ENCODE measurements around the gene C2CD4A. TPM values are rescaled to one million over a fixed set of nuclear protein-coding genes. Genes with fewer than 3 reads are reported as not detected.

Gene C2CD4A
- total RNA-seq, 4 donors from 2014 or later, result 0.18 to 1.8 (median 0.19) TPM

- WGBS, 2 donors, result 0% methylated on average over 22 to 34 of the region's 73 CpGs
- intact Hi-C loops (cut with DNase I), result loop anchor here (10.0 kb wide), 2 partner anchors 54 to 186 kb away; no protein-coding TSS in a partner anchor
- peaks cover 12 to 56% (median 18%) of the 10 kb centered on the region in 3 donors for H3K4me1 ChIP-seq
- no peaks in the 10 kb centered on the region for H3K36me3 ChIP-seq
- H3K27me3 ChIP-seq, result peaks cover 0 to 56% (median 2%) of the 10 kb centered on the region in 4 donors
- peak; percentile 59 for DNase-seq
- H3K9me3 ChIP-seq, result no peaks in the 10 kb centered on the region
- H3K27ac ChIP-seq, result peak within 1 kb of the TSS; percentile 81 to 96 (median 93)
- peak within 1 kb of the TSS; percentile 57 to 97 (median 80) for H3K4me3 ChIP-seq
- TF ChIP-seq POLR2A (IDR thresholded peaks at IDR 0.05) (peak in 2 of 4 donors; percentile 75 to 82), CTCF (IDR thresholded peaks at IDR 0.05) (peak; percentile 61 to 91 (median 81))
These were observed 6.5 kb upstream of the C2CD4A start, which contains the start of gene VPS13C for GRCh38 chr15:62060113-62060895. Gene VPS13C (minus strand): TSS chr15:62060447. CDS start chr15:62060374, 73 bp downstream.

GRCh38 chr15:62060896-62061280 lies 5.9 kb upstream of the C2CD4A start:
- Histone ChIP-seq H3K27me3 (peaks cover 0 to 58% (median 2%) of the 10 kb centered on the region in 4 donors), H3K36me3 (no peaks in the 10 kb centered on the region), H3K27ac (peak overlapping the region; percentile 81 to 96 (median 93)), H3K4me1 (peaks cover 12 to 56% (median 18%) of the 10 kb centered on the region in 3 donors), H3K4me3 (peak overlapping the region; percentile 57 to 97 (median 80)), H3K9me3 (no peaks in the 10 kb centered on the region)
- intact Hi-C loops (cut with DNase I), result loop anchor here (10.0 kb wide), 2 partner anchors 54 to 186 kb away; no protein-coding TSS in a partner anchor
- WGBS, 2 donors, result 19 to 21% methylated on average over 12 of the region's 12 CpGs
- TF ChIP-seq POLR2A (IDR thresholded peaks at IDR 0.05) (no peak), CTCF (IDR thresholded peaks at IDR 0.05) (no peak)
- DNase-seq, result no peak

GRCh38 chr15:62063825-62064635 lies 2.7 kb upstream of the C2CD4A start:
- Histone ChIP-seq H3K9me3 (no peaks in the 10 kb centered on the region), H3K4me3 (no peak overlapping the region), H3K36me3 (no peaks in the 10 kb centered on the region), H3K27me3 (peaks cover 0 to 65% (median 2%) of the 10 kb centered on the region in 4 donors), H3K4me1 (peaks cover 18 to 75% (median 24%) of the 10 kb centered on the region in 3 donors), H3K27ac (peak overlapping the region in 3 of 4 donors; percentile 7 to 49 (median 16))
- TF ChIP-seq POLR2A (IDR thresholded peaks at IDR 0.05), result no peak
- no peak for TF ChIP-seq CTCF (IDR thresholded peaks at IDR 0.05)
- no peak for DNase-seq
- whole genome bisulfite sequencing, 2 donors, result 37 to 41% methylated on average over 6 of the region's 6 CpGs
- intact Hi-C loops (cut with DNase I), result loop anchor here (10.0 kb wide), 2 partner anchors 51 to 189 kb away; no protein-coding TSS in a partner anchor

- 0 to 5% methylated on average over 5 of the region's 62 CpGs for WGBS, 2 donors
- no peaks in the 10 kb centered on the region for H3K9me3 ChIP-seq
- intact Hi-C loops (cut with DNase I), result loop anchor here (10.0 kb wide), 2 partner anchors 47 to 193 kb away; no protein-coding TSS in a partner anchor
- peaks cover 18 to 52% (median 21%) of the 10 kb centered on the region in 3 donors for H3K4me1 ChIP-seq
- peak overlapping the region; percentile 42 to 82 (median 66) for H3K27ac ChIP-seq
- no peaks in the 10 kb centered on the region for H3K36me3 ChIP-seq
- no peak for DNase-seq
- TF ChIP-seq POLR2A (IDR thresholded peaks at IDR 0.05), result no peak
- no peak for TF ChIP-seq CTCF (IDR thresholded peaks at IDR 0.05)
- H3K27me3 ChIP-seq, result peaks cover 0 to 64% (median 0%) of the 10 kb centered on the region in 4 donors
- peak overlapping the region; percentile 47 to 82 (median 56) for H3K4me3 ChIP-seq
These were observed 769 bp downstream of the C2CD4A start for GRCh38 chr15:62067448-62068044.

Measured in esophagus squamous epithelium (tissue), 5 donors.